HEK293 (cell line): ENCODE measurements around the gene RAPGEF5.

Experiments
- CTCF ChIA-PET: fragments of 350-600 bp; formaldehyde crosslinking; extraction: SDS; loops from one replicate; lab custom pipeline; 2021; ENCODE audit warnings: antibody characterized with exemption; lab: Yijun Ruan, JAX
- POLR2A ChIA-PET: fragments of 300-600 bp; formaldehyde crosslinking; extraction: SDS; loops from one replicate; lab custom pipeline; 2020; ENCODE audit warnings: antibody characterized with exemption, inconsistent platforms; lab: Yijun Ruan, JAX
- H3K27ac ChIP-seq: fragments of 200-500 bp; sonication (Bioruptor generic); 2 replicates; pipeline ENCODE4 v1.5.1; 2014; ENCODE audit warnings: low read depth, low read length, control low read depth, inconsistent platforms; ENCODE audit errors: extremely low read depth
- H3K36me3 ChIP-seq, 2 experiments: fragments of 200-500 bp in 1 of 2; sonication (Bioruptor generic) in 1 of 2; 1 replicate in 1 of 2; 2 replicates in 1 of 2; pipeline ENCODE4 v1.5.1; 2014 to 2017; ENCODE audit warnings: inconsistent platforms in 2 of 2, low read length in 2 of 2; ENCODE audit not compliant: control insufficient read depth in 2 of 2, insufficient read depth in 1 of 2
- H3K4me1 ChIP-seq: fragments of 200-500 bp; sonication (Bioruptor generic); 2 replicates; pipeline ENCODE4 v1.5.1; 2014; ENCODE audit warnings: mild to moderate bottlenecking, low read length, inconsistent platforms; ENCODE audit not compliant: control insufficient read depth, insufficient read depth
- H3K4me3 ChIP-seq: 2 replicates; pipeline ENCODE4 v1.5.1; 2011; ENCODE audit warnings: low read depth, mild to moderate bottlenecking, control low read depth, low read length, moderate library complexity
- H3K9me3 ChIP-seq: fragments of 200-500 bp; sonication (Bioruptor generic); 2 replicates; pipeline ENCODE4 v1.5.1; 2014; ENCODE audit warnings: low read depth, low read length, inconsistent platforms; ENCODE audit not compliant: control insufficient read depth, insufficient read depth
- HOXD13 ChIP-seq: sonication (generic); formaldehyde crosslinking; IDR thresholded peaks from 2 replicates; pipeline ENCODE4 v1.8.0; 2022; ENCODE audit warnings: missing genetic modification reagents, borderline replicate concordance
- REPIN1 ChIP-seq: fragments of 450-650 bp; formaldehyde crosslinking; IDR thresholded peaks from 2 replicates; pipeline ENCODE4 v1.5.1; 2017; ENCODE audit warnings: missing biosample characterization, missing genetic modification characterization, low read depth
- REST ChIP-seq: fragments of 450-650 bp; formaldehyde crosslinking; IDR thresholded peaks from 2 replicates; pipeline ENCODE4 v1.5.1; 2016; ENCODE audit warnings: missing biosample characterization, missing genetic modification characterization
- SP3 ChIP-seq: fragments of 450-650 bp; formaldehyde crosslinking; IDR thresholded peaks from 2 replicates; pipeline ENCODE4 v1.5.1; 2016; ENCODE audit warnings: missing biosample characterization, missing genetic modification characterization
- TCF7L2 ChIP-seq: IDR thresholded peaks from 2 replicates; pipeline ENCODE4 v1.6.1; 2011; ENCODE audit warnings: low read depth, mild to moderate bottlenecking, inconsistent platforms, low read length, moderate library complexity, borderline replicate concordance
- ZBTB11 ChIP-seq: fragments of 450-650 bp; formaldehyde crosslinking; conservative IDR thresholded peaks from 2 replicates; pipeline ENCODE4 v1.5.1; 2016; ENCODE audit warnings: low read depth, missing biosample characterization, missing genetic modification characterization
- ZBTB26 ChIP-seq: fragments of 450-650 bp; formaldehyde crosslinking; optimal IDR thresholded peaks from 2 replicates; pipeline ENCODE3; 2016; ENCODE audit warnings: missing biosample characterization, mild to moderate bottlenecking, missing genetic modification characterization
- ZNF2 ChIP-seq: fragments of 450-650 bp; formaldehyde crosslinking; IDR thresholded peaks from 2 replicates; pipeline ENCODE4 v1.5.1; 2016; ENCODE audit warnings: missing biosample characterization, missing genetic modification characterization
- ZNF202 ChIP-seq: fragments of 450-650 bp; formaldehyde crosslinking; IDR thresholded peaks from 2 replicates; pipeline ENCODE4 v1.5.1; 2016; ENCODE audit warnings: missing biosample characterization, missing genetic modification characterization, borderline replicate concordance
- ZNF211 ChIP-seq: fragments of 450-650 bp; formaldehyde crosslinking; IDR thresholded peaks from 2 replicates; pipeline ENCODE4 v1.5.1; 2016; ENCODE audit warnings: low read depth, missing biosample characterization, missing genetic modification characterization
- ZNF362 ChIP-seq: fragments of 450-650 bp; formaldehyde crosslinking; IDR thresholded peaks from 2 replicates; pipeline ENCODE4 v1.5.1; 2016; ENCODE audit warnings: missing biosample characterization, missing genetic modification characterization
- ZNF48 ChIP-seq: fragments of 450-650 bp; formaldehyde crosslinking; IDR thresholded peaks from 2 replicates; pipeline ENCODE4 v1.5.1; 2016; ENCODE audit warnings: missing biosample characterization, missing genetic modification characterization
- ZNF610 ChIP-seq: fragments of 450-650 bp; formaldehyde crosslinking; IDR thresholded peaks from 2 replicates; pipeline ENCODE4 v1.5.1; 2016; ENCODE audit warnings: missing biosample characterization, missing genetic modification characterization, borderline replicate concordance
- ZSCAN4 ChIP-seq: fragments of 450-650 bp; formaldehyde crosslinking; IDR thresholded peaks from 2 replicates; pipeline ENCODE4 v1.5.1; 2017; ENCODE audit warnings: missing biosample characterization, missing genetic modification characterization

Gene RAPGEF5

GRCh38 chr7:22088827-22089226 is 268.1 kb downstream of the RAPGEF5 start:
- CTCF ChIA-PET = interaction anchor here (0.6 to 1.1 kb wide), 3 partner anchors 15 to 401 kb away, joined by 3 to 5 read pairs (median 4); no protein-coding TSS in a partner anchor
- POLR2A ChIA-PET = no interaction called here

GRCh38 chr7:22087861-22088260 is 269.1 kb downstream of the RAPGEF5 start:
- H3K9me3 ChIP-seq = no peaks in the 10 kb centered on the region
- H3K4me3 ChIP-seq = no peak overlapping the region
- ChIA-PET CTCF (interaction anchor here (1.1 kb wide), 1 partner anchor 401 kb away, joined by 4 read pairs; no protein-coding TSS in a partner anchor), POLR2A (no interaction called here)
- no peaks in the 10 kb centered on the region for H3K36me3 ChIP-seq
- H3K4me1 ChIP-seq = 0 out of 2 replicates have a peak, but pooled peaks cover 3% of the 10 kb centered on the region
- H3K27ac ChIP-seq = no peak overlapping the region
- no peak for TF ChIP-seq REPIN1 (tag by site-specific recombination)
- no peak for TF ChIP-seq ZNF362 (tag by site-specific recombination)
- no peak for TF ChIP-seq ZSCAN4 (tag by site-specific recombination)
- no peak for TF ChIP-seq SP3
- no peak for TF ChIP-seq TCF7L2
- no peak for TF ChIP-seq ZNF211 (tag by site-specific recombination)
- TF ChIP-seq ZNF2 (tag by site-specific recombination) = no peak
- no peak for TF ChIP-seq HOXD13 (CRISPR knock-in tag)
- TF ChIP-seq ZNF202 (tag by site-specific recombination) = no peak
- TF ChIP-seq ZBTB26 (tag by site-specific recombination) = no peak
- TF ChIP-seq ZBTB11 (tag by site-specific recombination) = no peak
- no peak for TF ChIP-seq ZNF48
- no peak for TF ChIP-seq ZNF610 (tag by site-specific recombination)
- TF ChIP-seq, all 188 proteins: peak for 0

More at GRCh38 chr7:22088827-22089226, 268.1 kb downstream of the RAPGEF5 start:
- H3K36me3 ChIP-seq = no peaks in the 10 kb centered on the region
- H3K4me1 ChIP-seq = 0 out of 2 replicates have a peak, but pooled peaks cover under 1% of the 10 kb centered on the region
- no peak overlapping the region for H3K27ac ChIP-seq
- no peak overlapping the region for H3K4me3 ChIP-seq
- TF ChIP-seq REST = no peak
- H3K9me3 ChIP-seq = no peaks in the 10 kb centered on the region
